T-helper 2 cell treated with Interferon-gamma antibody and Interleukin-4, amounts not matched to agents 5 μg/mL and 100 μg/mL, for 36 hours (primary cell): Measurements from ENCODE around the gene RRM2.
"Not testable (repeated sequence)": the region's sequence is repeated elsewhere in the genome, so short reads cannot be mapped to it uniquely, and the experiment has no call there.

Source experiments
- DNase-seq: peaks from one replicate; pipeline ENCODE4 v3.0.0; 2021; ENCODE audit warnings: low spot score
- H3K27ac Mint-ChIP-seq: one replicate; pipeline ENCODE4 v1.8.0; 2021; ENCODE audit warnings: mild to moderate bottlenecking, mixed read lengths
- H3K27me3 Mint-ChIP-seq: one replicate; pipeline ENCODE4 v1.8.0; 2021; ENCODE audit warnings: low read depth, mixed read lengths
- H3K36me3 Mint-ChIP-seq: one replicate; pipeline ENCODE4 v1.8.0; 2021; ENCODE audit warnings: low read depth, mixed read lengths
- H3K4me1 Mint-ChIP-seq: one replicate; pipeline ENCODE4 v1.8.0; 2021; ENCODE audit warnings: low read depth, mixed read lengths
- H3K4me3 Mint-ChIP-seq: one replicate; pipeline ENCODE4 v1.8.0; 2022; ENCODE audit warnings: mild to moderate bottlenecking, moderate library complexity, mixed read lengths
- H3K9me3 Mint-ChIP-seq: one replicate; pipeline ENCODE4 v1.8.0; 2021; ENCODE audit warnings: mixed read lengths

The RRM2 gene

DNA sequence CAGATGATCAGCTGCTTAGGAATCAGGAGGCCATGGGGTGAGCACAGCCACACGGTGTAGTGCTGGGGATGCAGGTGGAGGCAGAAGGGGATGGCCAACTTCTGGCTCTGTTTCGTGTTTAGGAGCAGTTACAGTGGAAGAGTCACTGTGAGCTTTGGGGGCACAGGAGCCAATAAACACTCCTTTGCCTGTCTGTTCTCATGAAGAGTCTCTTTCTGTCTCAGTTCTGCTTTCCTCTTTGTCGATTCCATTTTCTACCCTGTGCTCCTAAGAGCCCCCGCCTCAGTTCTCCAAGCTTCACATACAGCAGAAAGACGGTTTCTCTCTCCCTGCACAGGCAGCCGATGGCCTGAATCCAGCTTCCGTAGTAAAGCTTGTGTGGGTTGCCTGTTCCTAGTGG is 21.0 kb upstream of the RRM2 start:
- Mint-ChIP-seq H3K27ac (no peak overlapping the region), H3K36me3 (no peaks in the 10 kb centered on the region), H3K4me3 (no peak overlapping the region), H3K4me1 (peaks cover 3% of the 10 kb centered on the region), H3K27me3 (peaks cover 20% of the 10 kb centered on the region), H3K9me3 (no peaks in the 10 kb centered on the region)
- DNase-seq: no peak

DNA sequence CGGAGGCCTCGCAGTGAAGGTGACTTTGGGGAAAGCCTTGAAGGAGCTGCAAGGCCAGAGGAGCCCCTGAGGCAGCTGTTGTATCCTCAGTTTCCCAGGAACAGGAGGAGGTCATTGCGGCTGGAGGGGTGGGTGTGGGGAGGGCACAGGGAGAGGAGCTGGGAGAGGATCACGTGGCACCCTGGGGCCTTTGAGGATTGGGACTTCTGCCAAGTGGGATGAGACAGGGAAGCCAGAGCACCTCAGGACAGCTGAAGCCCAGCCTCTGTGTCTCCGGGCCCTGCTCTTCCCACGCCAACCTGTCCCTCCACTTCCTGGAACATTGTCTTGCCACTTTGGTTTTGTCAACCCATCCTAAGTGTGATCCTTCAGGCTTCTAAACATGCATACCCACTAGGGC is 19.4 kb upstream of the RRM2 start:
- H3K9me3 Mint-ChIP-seq: no peaks in the 10 kb centered on the region
- DNase-seq: no peak
- peaks cover 13% of the 10 kb centered on the region for H3K27me3 Mint-ChIP-seq
- H3K4me3 Mint-ChIP-seq: no peak overlapping the region
- H3K36me3 Mint-ChIP-seq: no peaks in the 10 kb centered on the region
- no peaks in the 10 kb centered on the region for H3K4me1 Mint-ChIP-seq
- no peak overlapping the region for H3K27ac Mint-ChIP-seq

DNA sequence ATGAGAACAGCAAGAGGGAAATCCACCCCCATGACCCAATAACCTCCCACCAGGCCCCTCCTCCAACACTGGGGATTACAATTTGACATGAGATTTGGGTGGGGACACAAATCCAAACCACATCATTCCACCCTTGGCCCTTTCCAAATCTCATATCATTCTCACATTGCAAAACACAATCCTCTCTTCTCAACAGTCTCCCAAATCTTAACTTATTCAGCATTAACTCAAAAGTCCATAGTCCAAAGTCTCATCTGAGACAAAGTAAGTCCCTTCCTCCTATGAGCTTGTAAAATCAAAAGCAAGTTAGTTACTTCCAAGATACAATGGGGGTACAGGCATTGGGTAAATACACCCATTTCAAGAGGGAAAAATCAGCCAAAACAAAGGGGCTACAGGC is 17.6 kb upstream of the RRM2 start:
- not testable (repeated sequence) for H3K27ac Mint-ChIP-seq, H3K4me1 Mint-ChIP-seq, H3K4me3 Mint-ChIP-seq, H3K36me3 Mint-ChIP-seq, H3K9me3 Mint-ChIP-seq, DNase-seq
- H3K27me3 Mint-ChIP-seq: peaks cover 12% of the 10 kb centered on the region

DNA sequence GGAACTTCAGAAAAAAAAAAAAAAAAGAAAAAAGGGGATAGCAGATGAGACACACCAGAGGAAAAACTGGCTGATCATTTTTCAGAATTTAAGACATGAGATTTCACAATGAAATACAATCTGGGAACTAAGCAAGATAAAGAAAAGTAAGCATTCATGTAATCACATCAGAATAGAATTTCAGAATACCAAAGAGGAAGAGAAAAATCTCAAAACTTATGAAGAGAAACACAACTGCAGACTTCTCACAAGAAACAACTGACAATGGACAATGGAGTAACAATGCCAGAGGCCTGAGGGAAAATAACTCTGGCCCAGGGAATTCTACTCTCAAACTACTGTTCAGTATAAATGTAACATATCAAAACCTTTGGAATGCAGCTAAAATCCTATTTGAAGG is 13.2 kb upstream of the RRM2 start:
- peaks cover 3% of the 10 kb centered on the region for H3K27me3 Mint-ChIP-seq
- H3K9me3 Mint-ChIP-seq: no peaks in the 10 kb centered on the region
- H3K36me3 Mint-ChIP-seq: no peaks in the 10 kb centered on the region
- H3K4me3 Mint-ChIP-seq: no peak overlapping the region
- no peak for DNase-seq
- no peak overlapping the region for H3K27ac Mint-ChIP-seq
- peaks cover 4% of the 10 kb centered on the region for H3K4me1 Mint-ChIP-seq

DNA sequence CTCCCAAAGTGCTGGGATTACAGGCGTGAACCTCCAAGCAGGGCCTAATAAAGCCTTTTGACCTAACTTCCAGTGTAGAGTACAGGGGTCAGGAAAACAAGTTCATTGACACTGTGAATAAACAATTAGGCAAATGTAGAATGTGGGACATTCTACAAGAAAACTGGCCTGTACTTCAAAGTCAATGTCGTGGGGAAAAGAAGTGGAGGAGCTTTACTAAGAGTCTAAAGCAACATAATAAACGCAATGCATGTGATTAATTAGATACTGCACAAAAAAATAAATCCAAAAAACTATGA is 3.6 kb upstream of the RRM2 start:
- peaks cover 25% of the 10 kb centered on the region for H3K36me3 Mint-ChIP-seq
- peak overlapping the region; percentile 40 for H3K4me3 Mint-ChIP-seq
- no peaks in the 10 kb centered on the region for H3K27me3 Mint-ChIP-seq
- H3K27ac Mint-ChIP-seq: peak overlapping the region; percentile 3
- H3K4me1 Mint-ChIP-seq: peaks cover 33% of the 10 kb centered on the region
- no peak for DNase-seq
- no peaks in the 10 kb centered on the region for H3K9me3 Mint-ChIP-seq

DNA sequence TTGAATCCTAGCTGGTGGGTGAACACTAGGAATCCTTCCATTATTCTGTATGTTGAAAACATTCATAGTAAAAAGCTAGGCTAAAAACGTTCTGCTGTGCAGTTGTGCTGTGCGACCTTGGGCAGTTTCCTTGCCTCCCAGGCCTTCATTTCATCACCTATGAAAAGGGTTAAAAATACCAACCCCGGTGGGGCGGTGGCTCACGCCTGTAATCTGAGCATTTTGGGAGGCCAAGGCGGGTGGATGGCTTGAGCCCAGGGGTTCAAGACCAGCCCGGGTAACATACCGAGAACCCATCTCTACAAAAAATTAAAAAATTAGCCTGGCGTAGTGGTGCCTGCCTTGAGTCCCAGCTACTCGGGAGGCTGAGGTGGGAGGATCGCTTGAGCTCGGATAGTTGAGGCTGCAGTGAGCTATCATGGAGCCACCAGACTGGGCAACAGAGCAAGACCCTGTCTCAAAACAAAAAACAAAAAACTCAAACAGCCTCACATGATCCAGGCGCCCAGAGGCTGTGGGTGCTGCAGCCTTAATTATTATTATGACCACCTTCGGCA is 2.9 kb upstream of the RRM2 start:
- no peaks in the 10 kb centered on the region for H3K9me3 Mint-ChIP-seq
- peak overlapping the region; percentile 99 for H3K27ac Mint-ChIP-seq
- peak overlapping the region; percentile 98 for H3K4me3 Mint-ChIP-seq
- peaks cover 38% of the 10 kb centered on the region for H3K4me1 Mint-ChIP-seq
- peaks cover 32% of the 10 kb centered on the region for H3K36me3 Mint-ChIP-seq
- H3K27me3 Mint-ChIP-seq: no peaks in the 10 kb centered on the region
- DNase-seq: no peak

DNA sequence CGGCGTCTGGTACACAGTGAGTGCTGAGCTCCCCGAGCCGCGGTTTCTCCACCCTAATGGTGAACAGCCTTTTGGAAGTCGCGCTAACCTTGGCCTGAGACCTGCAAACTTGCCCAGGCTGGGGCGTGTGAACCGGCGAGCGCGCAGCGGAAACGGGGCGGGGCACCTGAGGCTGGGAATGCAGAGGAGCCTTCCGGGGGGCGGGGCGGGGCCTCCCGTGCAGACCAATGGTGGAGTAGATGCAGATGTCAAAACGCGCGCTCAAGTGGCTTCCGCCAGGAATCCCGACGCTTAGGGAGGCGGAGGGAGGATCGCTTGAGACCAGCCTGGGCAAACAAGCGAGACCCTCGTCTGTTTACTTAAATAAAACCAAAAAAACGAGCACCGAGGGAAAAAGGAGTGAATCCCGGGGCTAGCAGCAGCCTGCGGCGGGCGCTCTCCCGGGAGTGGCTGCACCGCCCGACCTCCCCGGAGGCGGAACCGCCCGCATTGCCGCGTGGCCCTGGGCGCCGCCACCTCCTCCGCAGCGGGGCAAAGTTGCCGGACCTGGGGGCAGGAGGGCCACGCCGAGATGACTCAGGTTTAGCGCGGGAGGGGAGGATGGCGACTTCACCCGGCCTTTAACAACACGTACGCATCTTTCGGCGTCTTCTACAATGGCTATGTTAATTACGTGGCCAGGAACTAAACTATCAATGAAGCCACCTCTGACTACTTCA is 2.2 kb upstream of the RRM2 start:
- Mint-ChIP-seq H3K4me3 (peak overlapping the region; percentile 98), H3K4me1 (peaks cover 45% of the 10 kb centered on the region), H3K27ac (peak overlapping the region; percentile 99), H3K27me3 (no peaks in the 10 kb centered on the region), H3K36me3 (peaks cover 38% of the 10 kb centered on the region), H3K9me3 (no peaks in the 10 kb centered on the region)
- peak; percentile 95 for DNase-seq

DNA sequence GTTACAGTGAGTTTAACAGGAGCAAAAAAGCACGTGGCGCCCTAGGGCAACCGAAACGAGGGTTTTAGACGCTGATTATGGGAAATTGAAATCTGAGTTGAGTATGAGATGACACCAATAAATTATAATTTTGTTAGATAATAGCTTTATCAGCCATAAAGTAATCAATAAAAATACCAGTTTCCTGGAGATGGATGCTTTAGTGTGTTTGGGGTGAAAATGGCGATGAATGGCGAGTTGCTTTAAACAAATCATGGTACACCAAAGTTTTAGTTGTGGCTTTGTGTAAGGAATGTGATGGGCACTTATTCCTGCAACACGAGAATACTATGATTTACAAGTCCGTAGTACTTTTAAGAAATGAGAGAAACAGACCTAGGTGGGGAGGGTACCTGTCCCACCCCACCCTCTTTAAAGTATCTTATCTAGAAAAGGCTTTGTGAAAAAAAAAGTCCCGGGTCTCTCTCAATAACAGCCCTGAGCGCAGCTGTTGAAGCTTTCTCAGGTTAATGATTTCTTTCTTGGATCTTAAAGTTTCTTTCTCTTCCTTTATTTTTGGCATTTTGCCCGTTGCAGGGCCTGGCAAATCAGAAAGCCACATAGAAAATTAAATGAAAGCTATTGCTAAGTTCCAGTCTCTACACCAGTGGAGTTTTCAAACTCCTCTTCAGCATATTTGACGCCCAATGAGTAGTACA is 1.5 kb upstream of the RRM2 start:
- H3K4me1 Mint-ChIP-seq: peaks cover 50% of the 10 kb centered on the region
- peak overlapping the region; percentile 98 for H3K4me3 Mint-ChIP-seq
- no peaks in the 10 kb centered on the region for H3K9me3 Mint-ChIP-seq
- no peaks in the 10 kb centered on the region for H3K27me3 Mint-ChIP-seq
- H3K27ac Mint-ChIP-seq: peak overlapping the region; percentile 99
- DNase-seq: no peak
- H3K36me3 Mint-ChIP-seq: peaks cover 44% of the 10 kb centered on the region

DNA sequence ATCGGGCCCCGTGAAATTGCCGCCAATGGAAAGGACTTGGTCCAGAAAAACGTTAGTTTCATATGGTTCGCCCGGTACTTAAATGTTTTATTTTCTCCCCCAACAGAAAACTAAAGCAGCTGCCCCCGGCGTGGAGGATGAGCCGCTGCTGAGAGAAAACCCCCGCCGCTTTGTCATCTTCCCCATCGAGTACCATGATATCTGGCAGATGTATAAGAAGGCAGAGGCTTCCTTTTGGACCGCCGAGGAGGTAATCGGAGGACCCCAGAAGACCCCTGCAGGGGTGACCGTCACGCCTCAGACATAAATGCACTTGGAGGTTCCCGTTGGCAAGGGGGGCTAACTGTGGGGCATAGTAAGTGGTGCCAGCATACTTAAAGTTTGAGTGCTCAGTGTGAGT is 742 bp downstream of the RRM2 start:
- peak overlapping the region; percentile 88 for H3K27ac Mint-ChIP-seq
- H3K36me3 Mint-ChIP-seq: peaks cover 63% of the 10 kb centered on the region
- peaks cover 61% of the 10 kb centered on the region for H3K4me1 Mint-ChIP-seq
- H3K4me3 Mint-ChIP-seq: peak overlapping the region; percentile 93
- no peaks in the 10 kb centered on the region for H3K9me3 Mint-ChIP-seq
- no peaks in the 10 kb centered on the region for H3K27me3 Mint-ChIP-seq
- no peak for DNase-seq

DNA sequence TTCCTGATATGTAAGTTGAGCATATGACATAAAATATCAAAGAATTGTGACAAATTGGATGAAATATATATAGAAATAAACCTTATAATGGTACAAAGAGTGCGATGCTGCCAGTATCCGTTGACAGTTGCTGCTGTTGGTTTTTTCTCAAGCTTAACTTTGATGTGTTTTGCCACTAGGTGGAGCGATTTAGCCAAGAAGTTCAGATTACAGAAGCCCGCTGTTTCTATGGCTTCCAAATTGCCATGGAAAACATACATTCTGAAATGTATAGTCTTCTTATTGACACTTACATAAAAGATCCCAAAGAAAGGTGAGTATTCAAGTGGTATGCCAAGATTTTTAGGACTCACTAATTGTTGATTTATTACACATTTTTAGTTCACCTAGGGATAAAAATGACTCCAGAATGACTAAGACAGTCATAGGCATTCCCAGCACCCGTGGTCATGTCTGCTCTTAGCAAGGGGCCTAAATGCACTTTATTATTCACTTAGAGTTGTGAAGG is 2.1 kb downstream of the RRM2 start:
- H3K4me1 Mint-ChIP-seq: peaks cover 59% of the 10 kb centered on the region
- no peaks in the 10 kb centered on the region for H3K9me3 Mint-ChIP-seq
- peak; percentile 41 for DNase-seq
- H3K27ac Mint-ChIP-seq: peak overlapping the region; percentile 88
- H3K27me3 Mint-ChIP-seq: no peaks in the 10 kb centered on the region
- H3K4me3 Mint-ChIP-seq: peak overlapping the region; percentile 93
- H3K36me3 Mint-ChIP-seq: peaks cover 74% of the 10 kb centered on the region

DNA sequence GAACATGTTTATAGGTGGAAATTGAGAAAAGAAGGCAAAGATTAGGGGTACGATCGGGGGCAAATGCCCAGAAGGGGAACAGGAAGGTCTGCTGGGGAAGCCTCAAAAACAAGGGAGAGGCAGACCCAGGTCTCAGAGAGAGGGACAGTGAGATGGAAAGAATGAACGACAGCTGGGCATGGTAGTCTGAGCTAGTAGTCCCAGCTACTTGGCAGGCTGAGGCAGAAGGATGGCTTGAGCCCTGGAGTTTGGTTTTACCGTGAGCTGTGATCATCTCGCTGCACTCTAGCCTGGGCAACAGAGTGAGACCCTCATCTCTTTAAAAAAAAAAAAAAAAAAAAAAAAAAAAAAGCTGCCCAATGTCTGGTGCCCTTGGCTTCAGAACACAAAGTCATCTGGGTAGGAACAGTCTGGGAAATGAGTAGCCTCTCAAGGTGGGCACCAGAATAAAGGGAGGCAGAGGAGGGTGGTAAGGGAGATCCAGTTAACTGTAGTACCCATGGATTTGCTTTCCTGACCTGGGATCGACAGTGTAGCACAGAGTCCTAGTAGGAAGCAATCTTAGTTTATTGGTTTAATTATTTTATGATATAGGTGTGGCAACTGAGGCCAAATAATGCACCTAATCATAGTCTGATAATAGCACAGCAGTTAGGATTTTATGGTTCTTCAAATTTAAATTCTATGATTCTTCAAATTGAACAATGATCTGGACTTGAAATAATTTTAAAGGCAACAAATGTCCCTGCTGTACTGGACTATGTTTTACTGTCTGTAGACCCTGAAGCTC is 3.5 kb downstream of the RRM2 start:
- no peak for DNase-seq
- Mint-ChIP-seq H3K27me3 (no peaks in the 10 kb centered on the region), H3K27ac (peak overlapping the region; percentile 88), H3K4me1 (peaks cover 62% of the 10 kb centered on the region), H3K4me3 (peak overlapping the region; percentile 93), H3K36me3 (peaks cover 81% of the 10 kb centered on the region), H3K9me3 (no peaks in the 10 kb centered on the region)

DNA sequence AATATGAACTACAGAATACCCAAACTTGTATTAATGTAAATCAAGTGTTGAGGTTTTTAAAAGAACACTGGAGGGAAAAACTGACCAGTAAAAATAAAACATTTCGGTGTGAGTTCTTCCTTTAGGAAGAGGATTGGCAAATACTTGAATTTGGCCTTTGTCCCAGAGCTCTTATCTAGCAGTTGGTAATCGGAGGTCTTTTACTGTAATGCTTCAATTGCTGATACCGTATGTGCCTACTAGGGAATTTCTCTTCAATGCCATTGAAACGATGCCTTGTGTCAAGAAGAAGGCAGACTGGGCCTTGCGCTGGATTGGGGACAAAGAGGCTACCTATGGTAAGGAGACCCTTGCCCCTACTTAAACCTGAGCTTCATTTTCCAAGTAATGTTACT is 4.1 kb downstream of the RRM2 start:
- H3K36me3 Mint-ChIP-seq: peaks cover 80% of the 10 kb centered on the region
- H3K4me1 Mint-ChIP-seq: peaks cover 57% of the 10 kb centered on the region
- no peaks in the 10 kb centered on the region for H3K27me3 Mint-ChIP-seq
- DNase-seq: no peak
- peak overlapping the region; percentile 38 for H3K27ac Mint-ChIP-seq
- no peaks in the 10 kb centered on the region for H3K9me3 Mint-ChIP-seq
- H3K4me3 Mint-ChIP-seq: peak overlapping the region; percentile 93

DNA sequence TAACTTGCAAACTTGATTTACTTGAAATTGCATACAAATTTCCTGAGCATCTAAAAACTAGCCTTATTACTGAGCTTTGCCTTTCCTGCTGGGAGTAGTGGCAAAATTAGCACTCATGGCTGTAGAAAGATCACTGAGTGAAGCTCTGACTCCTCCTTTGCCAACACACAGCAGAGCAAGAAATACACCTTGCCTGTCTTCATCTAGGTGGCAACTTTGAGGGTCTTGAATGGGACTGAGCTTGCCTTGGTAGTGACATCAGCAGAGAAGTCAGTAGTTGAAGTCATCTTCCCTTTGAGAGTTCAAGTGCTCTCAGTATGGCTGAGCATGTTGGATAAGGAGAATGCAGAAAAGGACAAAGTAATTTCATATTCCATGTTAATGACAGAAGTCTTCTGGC is 5.9 kb downstream of the RRM2 start:
- no peak for DNase-seq
- Mint-ChIP-seq H3K36me3 (peaks cover 86% of the 10 kb centered on the region), H3K4me1 (peaks cover 63% of the 10 kb centered on the region), H3K27ac (peak overlapping the region; percentile 71), H3K27me3 (no peaks in the 10 kb centered on the region), H3K4me3 (peak overlapping the region; percentile 65), H3K9me3 (no peaks in the 10 kb centered on the region)

DNA sequence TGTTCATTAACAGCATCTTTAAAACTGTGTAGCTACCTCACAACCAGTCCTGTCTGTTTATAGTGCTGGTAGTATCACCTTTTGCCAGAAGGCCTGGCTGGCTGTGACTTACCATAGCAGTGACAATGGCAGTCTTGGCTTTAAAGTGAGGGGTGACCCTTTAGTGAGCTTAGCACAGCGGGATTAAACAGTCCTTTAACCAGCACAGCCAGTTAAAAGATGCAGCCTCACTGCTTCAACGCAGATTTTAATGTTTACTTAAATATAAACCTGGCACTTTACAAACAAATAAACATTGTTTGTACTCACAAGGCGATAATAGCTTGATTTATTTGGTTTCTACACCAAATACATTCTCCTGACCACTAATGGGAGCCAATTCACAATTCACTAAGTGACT is 7.0 kb downstream of the RRM2 start:
- Mint-ChIP-seq H3K9me3 (no peaks in the 10 kb centered on the region), H3K4me1 (peaks cover 55% of the 10 kb centered on the region), H3K4me3 (peak overlapping the region; percentile 65), H3K27ac (peak overlapping the region; percentile 9), H3K36me3 (peaks cover 76% of the 10 kb centered on the region), H3K27me3 (no peaks in the 10 kb centered on the region)
- no peak for DNase-seq
